Measurements from ENCODE around the gene STRC.
"Not testable (repeated sequence)": the region's sequence is repeated elsewhere in the genome, so short reads cannot be mapped to it uniquely, and the experiment has no call there.

STRC gene

DNA sequence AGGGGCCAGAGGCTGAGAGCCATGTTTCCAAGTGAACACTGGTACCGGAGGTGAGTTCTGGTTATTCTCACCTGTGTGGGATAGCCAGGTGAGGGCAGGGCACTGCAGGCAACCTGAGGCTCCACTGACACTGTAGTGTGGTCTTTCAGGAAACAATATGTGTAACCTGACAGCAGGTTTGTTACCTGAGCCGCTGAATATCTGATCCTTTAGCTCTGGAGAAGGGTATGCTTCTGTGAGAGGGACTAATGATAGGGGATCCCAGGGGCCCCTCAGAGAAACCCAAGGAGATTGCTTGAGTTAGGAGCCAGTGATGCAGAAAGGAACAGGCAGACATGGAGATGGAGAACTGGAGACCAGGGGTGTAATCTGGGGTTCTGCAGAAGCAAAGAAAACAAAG is at the start of gene STRC:
Gene STRC, minus strand, starts transcription at position 101 of the 400 bp plus-strand sequence. Its CDS starts 78 bp downstream, at position 23.
- DNase-seq (ENCODE audit: low read depth): not testable (repeated sequence)

GRCh38 chr15:43666177-43666576 is 47.6 kb upstream of the STRC start:
- not testable (repeated sequence) for DNase-seq (ENCODE audit: low read depth)

- not testable (repeated sequence) for DNase-seq (ENCODE audit: low read depth)
Observed at GRCh38 chr15:43663333-43663732, 44.7 kb upstream of the STRC start.

- not testable (repeated sequence) for DNase-seq (ENCODE audit: low read depth)
Observed at GRCh38 chr15:43662293-43662692, 43.7 kb upstream of the STRC start.

- not testable (repeated sequence) for DNase-seq (ENCODE audit: low read depth)
Observed at GRCh38 chr15:43659727-43660126, 41.1 kb upstream of the STRC start.

DNA sequence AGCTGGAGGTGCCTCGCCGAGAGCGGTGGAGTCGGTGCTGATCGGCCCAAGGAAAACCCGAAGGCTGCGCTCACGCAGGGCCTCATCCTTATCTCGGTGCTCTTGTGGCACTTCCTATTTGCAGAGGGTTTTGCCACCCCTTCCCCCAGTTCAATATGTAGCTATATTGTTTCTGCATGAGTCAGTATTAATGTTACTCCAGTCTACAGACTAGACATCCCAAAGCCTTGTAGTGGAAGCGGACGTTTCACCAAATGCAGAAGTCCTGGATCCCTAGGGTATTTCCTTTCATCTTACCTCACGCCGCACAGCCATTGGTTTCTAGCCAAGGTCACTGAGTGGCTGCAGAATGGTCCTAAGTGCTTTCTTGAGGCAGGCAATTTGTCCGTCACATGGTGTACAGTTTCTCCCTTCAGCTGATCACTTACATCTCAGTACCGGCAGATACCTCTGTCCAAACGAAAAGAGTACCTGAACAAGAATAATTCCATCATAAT is 30.9 kb upstream of the STRC start:
- not testable (repeated sequence) for DNase-seq (ENCODE audit: low read depth)

- no peak for DNase-seq (ENCODE audit: low read depth)
Observed at GRCh38 chr15:43648649-43649429, 30.2 kb upstream of the STRC start, which contains the start of gene CATSPER2. Gene CATSPER2 (minus strand): TSS chr15:43648844. CDS start chr15:43648061, 783 bp downstream.

DNA sequence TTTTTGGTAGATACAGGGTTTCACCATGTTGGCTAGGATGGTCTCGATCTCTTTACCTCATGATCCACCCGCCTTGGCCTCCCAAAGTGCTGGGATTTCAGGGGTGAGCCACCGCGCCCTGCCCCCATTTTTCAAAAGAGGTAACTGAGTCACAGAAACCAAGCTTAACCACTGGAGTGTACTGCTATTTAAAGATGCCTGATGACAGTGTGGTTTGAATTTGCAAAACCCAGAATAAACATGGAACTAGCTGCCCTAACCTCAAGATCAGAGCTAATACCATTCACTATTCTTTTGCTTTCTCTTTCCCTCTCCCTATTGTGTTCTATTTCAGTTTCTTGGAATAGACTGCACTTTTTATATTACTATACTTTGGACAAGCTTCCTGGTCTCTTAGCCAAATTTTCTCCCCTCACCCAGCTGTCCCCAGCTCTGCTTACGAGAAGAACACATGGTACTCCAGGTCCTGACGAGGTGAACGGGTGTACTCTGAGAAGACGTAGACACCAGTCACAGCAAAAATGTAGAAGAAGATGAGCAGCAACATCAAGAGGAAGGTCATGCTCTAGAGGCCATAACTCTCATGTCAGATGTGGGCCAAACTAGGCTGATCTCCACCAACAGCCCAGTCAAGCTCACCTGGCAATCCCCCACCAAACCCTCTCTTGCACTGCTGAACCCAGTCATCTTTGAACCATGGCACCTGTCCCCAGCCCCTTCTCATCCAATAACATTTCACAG is 20.0 kb upstream of the STRC start:
- DNase-seq (ENCODE audit: low read depth): not testable (repeated sequence)

DNA sequence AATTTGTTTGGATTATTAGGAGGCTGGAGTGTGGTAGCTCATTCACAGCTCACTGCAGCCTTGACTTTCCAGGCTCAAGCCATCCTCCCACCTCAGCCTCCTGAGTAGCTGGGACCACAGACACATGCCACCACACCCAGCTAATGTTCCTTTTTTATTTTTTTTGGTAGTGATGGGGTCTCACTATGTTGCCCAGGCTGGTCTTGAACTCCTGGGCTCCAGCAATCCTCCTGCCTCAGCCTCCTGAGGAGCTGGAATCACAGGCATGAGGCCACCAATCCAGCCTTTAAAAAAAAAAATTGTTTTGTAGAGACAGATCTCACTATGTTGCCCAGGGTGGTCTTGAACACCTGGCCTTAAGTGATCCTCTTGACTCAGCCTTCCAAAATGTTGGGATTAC is 8.3 kb upstream of the STRC start:
- DNase-seq (ENCODE audit: low read depth): not testable (repeated sequence)

GRCh38 chr15:43625106-43625505 is 6.5 kb upstream of the STRC start:
- DNase-seq (ENCODE audit: low read depth): no peak

DNA sequence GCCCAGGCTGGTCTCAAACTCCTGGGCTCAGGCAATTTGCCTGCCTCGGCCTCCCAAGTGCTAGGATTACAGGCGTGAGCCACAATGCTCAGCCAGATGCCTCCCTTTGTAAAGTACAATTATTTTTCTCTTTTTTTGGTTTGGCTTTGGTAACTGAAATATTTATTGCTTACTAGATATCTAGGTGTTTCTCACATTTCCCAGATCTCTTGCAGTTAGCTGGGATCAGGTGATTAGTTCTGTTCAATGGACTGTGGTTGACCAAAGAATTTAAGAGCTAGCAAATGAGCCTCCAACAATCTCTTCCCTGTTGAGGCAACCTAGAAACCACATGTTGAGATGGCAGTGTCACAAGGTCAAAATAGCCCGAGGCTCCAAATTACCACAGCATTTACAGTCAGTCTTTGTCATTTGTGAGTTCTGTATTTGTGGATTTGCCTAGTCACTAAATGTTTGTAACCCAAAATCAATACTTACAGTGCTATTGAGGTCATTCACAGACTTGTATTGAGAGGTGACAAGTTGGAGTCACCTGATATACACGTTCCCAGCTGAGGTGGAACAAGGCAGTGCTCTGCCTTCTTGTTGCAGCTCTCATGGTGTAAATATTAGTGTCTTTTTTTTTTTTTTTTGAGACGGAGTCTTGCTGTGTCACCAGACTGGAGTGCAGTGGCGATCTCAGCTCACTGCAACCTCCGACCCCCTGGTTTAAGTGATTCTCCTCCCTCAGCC is 3.6 kb upstream of the STRC start:
- DNase-seq (ENCODE audit: low read depth): not testable (repeated sequence)

DNA sequence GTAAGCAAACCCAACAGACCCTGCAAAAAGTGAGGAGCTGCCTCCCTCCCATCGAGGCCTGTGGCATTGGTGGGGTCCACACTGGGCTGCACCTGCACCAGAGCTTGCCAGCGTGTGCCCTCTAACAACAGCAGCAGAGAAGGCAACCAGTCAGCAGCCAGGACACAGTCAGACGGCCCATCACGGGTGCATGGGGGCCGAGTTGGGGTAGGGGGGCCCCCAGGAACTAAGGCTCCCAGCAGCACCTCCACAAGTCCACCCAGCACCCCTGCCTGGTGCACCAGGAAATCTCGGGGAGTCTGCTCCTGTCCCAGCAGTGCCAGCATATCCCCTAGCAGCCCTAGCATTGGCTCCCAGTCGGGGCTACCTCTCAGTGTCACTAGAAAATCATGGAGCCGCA is 850 bp downstream of the STRC start:
- not testable (repeated sequence) for DNase-seq (ENCODE audit: low read depth)

DNA sequence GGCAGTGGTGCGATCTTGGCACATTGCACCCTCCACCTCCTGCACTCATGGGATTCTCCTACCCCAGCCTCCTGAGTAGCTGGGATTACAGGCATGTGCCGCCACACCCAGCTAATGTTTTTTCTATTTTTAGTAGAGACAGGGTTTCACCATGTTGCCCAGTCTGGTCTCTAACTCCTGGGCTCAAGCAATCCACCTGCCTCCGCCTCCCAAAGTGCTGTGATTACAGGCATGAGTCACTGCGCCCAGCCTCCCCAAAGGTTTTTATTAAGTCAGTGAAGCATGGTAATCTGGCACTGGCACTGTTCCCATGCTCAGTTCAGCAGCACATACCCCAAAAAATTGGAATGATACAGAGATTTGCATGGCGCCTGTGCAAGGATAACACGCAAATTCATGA is 16.4 kb downstream of the STRC start:
- DNase-seq (ENCODE audit: low read depth): not testable (repeated sequence)

GRCh38 chr15:43600200-43600599 is 18.4 kb downstream of the STRC start:
- not testable (repeated sequence) for DNase-seq (ENCODE audit: low read depth)

GRCh38 chr15:43599131-43599530 is 19.5 kb downstream of the STRC start:
- DNase-seq (ENCODE audit: low read depth): not testable (repeated sequence)

DNA sequence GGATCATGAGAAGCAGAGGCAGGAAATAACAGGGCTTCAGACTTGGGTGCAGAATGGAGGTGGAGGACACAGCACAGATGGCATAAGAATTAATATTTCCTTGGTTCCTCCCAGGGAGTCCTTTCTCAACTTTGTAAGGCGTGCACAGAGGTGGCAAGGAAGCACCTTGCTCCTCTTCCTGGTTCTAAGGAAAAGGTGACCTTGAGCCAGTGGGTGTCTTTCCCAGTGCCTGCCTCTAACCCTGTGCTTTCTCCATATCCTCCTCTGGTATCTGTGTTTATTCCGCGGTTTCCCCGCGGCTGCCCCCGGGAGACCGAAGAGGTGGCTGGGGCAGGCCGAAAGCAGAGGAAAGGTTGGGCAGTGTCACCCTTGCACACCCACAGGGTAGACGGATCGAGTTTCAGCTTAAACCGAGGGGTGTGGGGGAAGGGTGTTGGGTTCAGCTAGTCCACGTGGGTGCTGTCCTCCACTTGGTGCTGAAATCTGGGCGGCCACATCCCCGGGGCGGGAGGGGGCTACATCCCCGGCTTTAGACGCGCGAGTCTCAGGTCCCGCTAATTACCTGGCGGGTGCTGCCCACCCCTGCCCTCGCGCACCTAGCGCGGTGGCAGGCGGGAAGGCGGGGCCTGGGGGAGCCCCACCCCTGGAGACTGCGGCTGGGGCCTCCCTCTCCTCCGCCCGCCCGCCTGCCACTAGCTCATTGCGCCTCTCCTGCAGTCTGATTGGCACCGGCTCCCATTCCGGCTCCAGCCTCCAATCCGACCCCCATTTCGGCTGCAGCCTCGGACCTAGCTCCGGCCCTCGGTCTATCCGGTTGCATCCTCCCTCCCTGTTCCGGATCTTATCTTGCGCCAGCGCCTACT is 25.0 kb downstream of the STRC start, which contains the start of gene CKMT1B:
Gene CKMT1B, plus strand, starts transcription at position 700 of the 863 bp plus-strand sequence. CDS start 192 bp downstream, outside the sequence.
- not testable (repeated sequence) for DNase-seq (ENCODE audit: low read depth)

GRCh38 chr15:43592841-43593240 is 25.8 kb downstream of the STRC start:
- not testable (repeated sequence) for DNase-seq (ENCODE audit: low read depth)

- DNase-seq (ENCODE audit: low read depth): not testable (repeated sequence)
Observed at GRCh38 chr15:43589778-43590466, 28.7 kb downstream of the STRC start, which contains the start of gene PPIP5K1. Gene PPIP5K1 (minus strand): TSS chr15:43590208. CDS start chr15:43584504, 5,704 bp downstream.

DNA sequence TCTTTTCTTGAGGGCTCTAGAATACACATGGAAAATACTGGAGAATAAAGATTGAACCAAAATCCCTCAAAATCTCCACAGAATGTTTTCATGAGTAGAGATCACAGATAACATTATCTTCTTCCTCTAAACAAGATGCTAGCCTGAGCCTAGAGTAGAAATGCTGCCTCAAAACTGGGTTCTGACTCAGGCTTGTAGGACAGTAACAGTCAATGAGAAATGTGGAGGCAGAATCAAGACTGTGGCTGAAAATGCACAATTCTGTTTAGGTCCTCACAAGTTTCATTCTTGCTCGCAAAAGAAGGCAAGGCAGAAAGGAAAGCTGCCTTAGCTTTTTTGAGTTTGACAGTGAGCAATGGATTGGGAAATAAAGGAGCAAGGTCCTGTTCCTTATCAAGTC is 44.0 kb downstream of the STRC start:
- not testable (repeated sequence) for DNase-seq (ENCODE audit: low read depth)

DNA sequence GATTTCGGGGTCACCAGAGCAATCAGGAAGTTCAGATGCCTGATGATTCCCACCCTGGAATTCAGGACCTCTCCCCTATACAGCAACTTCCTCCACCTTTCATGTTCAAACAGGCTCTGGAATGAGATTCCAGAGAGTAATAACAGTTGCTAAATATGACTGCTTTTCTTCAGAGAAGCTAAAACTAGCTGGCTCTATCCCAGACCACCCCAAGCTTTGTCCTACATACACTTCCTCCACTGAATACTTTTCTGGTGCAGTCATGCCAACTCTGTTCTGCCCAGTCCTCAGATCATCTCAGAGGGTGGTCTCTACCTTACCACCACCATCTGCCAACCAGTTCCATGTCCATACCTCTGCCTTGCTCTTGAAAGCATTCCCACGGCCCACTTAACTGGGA is 52.0 kb downstream of the STRC start:
- DNase-seq (ENCODE audit: low read depth): not testable (repeated sequence)
